Cortex of kidney (tissue), 1 donor: Measurements from ENCODE around the gene FRMD4A.
"Not testable (repeated sequence)": the region's sequence is repeated elsewhere in the genome, so short reads cannot be mapped to it uniquely, and the experiment has no call there.

Experiments used
- DNase-seq: peaks from one replicate; lab custom pipeline; 2025; lab: John Stamatoyannopoulos, UW

Gene FRMD4A

GRCh38 chr10:13946209-13946460, 384.6 kb downstream of the FRMD4A start:
- no peak for DNase-seq

GRCh38 chr10:13945390-13946208, 385.1 kb downstream of the FRMD4A start:
- DNase-seq, result no peak

DNA sequence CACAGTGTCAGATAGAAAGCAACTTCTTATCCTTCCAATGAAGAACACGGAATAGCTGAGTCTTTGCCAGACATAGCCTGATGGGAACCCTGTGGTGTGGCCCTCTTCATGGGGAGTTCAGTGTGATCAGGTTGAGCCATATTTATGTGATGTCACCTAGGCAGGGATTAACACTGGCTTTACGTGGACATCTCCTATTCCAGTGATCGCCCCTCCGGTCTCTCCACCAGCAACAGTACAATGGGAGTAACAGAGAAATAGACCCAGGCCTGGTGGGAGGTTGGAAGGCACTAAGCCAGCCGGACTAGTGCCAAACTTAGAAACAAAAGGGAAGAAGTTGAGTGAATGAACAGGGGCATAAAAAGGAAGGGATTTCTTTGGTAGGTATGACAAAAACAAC, 385.9 kb downstream of the FRMD4A start:
- DNase-seq, result no peak

DNA sequence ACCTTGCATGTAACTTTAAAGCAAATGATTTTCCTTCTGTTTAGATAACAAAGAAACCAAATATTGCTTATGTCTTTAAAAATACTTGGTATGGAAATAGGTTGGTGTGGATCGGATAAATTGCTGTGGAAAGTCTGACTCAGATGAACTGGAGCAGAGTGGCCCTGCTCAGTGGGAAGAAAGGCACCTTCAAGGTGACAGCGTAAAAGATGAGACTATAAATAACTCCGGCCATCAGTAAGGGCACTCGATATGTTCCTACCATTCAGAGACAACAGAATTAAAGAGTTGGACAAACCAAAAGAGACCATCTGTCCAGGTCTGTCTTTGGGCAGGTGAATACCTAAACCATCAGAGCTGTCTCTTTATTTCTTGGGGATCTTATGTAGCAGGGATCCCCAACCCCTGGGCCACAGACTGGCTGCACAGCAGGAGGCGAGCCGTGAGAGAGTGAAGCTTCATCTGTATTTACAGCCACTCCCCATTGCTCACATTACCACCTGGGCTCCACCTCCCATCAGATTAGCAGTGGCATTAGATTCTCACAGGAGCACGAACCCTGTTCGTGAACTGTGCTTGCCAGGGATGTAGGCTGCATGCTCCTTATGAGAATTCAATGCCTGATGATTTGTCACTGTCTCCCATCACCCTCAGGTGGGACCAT, 386.9 kb downstream of the FRMD4A start:
- no peak for DNase-seq

DNA sequence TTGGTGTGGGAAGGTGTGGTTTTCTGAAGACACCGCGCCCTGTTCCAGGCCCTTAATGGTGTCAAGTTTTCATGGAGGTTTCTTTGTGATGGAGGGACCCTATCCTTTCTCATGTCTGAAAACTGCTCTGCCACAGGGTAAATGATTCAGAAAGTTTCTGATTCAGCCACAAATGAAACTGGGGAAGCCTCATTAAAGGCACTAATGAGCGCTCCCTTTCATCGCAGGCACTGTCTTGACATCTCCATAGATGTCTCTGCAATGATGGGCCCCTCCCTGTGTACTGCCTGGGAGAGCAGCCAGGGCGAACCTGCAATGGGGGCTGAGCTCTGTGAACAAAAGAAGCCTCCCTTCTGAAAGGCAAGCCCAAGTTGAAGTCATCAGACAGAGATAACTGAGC, 388.7 kb downstream of the FRMD4A start:
- DNase-seq, result no peak

GRCh38 chr10:13939391-13939790, 391.3 kb downstream of the FRMD4A start:
- no peak for DNase-seq

GRCh38 chr10:13938950-13939349, 391.8 kb downstream of the FRMD4A start:
- no peak for DNase-seq

GRCh38 chr10:13936826-13937225, 393.9 kb downstream of the FRMD4A start:
- DNase-seq, result no peak

DNA sequence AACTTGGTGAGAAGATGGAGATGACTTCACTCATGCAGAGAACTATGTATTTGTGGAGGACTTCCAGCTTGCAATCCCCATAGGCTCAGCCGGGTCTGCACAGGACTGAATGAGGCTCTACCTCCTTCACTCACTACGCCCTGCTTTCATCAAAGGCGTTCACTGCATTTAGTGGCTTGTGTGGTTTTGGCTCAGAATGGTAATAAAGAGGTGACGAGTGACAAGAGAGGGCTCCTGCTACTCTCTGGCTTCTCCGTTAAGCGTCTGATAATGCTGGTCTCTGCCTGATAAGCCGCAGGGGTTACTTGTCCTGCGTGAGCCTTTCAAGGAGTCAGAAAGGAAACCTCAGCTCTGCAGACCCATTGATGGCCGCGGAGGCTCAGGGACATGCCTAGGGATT, 400.6 kb downstream of the FRMD4A start:
- DNase-seq, result no peak

DNA sequence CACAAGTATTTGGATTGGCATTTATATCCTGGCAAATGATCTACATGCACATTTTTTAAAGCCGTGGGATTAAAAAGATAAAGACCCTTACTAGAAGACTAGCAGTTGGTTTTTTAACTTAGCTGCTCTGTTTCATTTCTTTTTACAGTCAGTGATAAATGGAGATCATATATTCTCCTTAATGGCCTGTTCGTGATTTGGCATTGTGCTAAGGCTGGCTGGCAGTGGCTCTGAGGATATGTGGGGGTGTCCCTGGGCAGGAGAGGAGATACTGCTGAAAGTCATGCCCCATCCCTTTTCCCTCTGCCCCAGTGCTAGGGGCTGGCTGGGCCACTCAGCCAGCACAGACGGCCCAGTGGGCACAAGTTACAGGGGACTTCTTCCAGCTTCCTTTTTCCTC, 402.3 kb downstream of the FRMD4A start:
- DNase-seq, result no peak

DNA sequence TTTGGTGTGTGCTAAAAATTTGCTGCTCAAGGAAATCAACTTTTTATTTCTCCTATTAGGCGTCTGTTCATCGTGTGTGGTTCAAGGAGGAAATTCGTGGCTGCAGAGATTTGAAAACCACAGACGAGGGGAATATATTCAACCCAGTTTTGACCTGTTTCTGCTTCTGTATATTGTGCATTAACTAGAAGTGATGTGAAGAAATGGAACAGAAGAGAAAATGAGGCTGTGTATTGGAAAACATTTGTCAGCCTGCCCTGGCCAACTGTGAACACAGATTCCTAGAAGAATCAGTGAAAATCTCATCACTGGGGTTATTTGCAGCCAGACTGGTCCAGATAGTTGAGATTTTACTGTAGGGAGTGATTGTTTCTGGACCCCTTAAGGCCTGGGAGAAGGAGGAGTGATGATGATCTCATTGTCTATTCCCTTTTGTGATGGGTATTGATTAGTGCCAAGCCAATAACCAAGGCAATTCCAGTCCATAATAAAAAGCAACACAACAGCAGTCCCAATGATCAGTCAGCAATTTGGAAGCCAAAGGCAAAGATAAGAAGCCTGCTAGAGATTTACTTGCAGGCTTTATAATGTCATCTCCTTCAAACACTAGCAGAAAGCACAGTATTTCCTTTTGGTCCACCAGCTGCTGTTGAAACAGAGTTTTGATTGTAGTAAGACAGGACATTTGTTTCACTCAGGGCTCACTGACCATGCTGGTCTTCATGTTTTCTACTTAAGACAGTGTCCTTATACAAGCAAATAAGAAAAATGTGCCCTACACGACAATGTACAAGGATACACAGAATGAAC, 404.5 kb downstream of the FRMD4A start:
- DNase-seq, result no peak

GRCh38 chr10:13924040-13924725, 406.5 kb downstream of the FRMD4A start:
- DNase-seq, result no peak

DNA sequence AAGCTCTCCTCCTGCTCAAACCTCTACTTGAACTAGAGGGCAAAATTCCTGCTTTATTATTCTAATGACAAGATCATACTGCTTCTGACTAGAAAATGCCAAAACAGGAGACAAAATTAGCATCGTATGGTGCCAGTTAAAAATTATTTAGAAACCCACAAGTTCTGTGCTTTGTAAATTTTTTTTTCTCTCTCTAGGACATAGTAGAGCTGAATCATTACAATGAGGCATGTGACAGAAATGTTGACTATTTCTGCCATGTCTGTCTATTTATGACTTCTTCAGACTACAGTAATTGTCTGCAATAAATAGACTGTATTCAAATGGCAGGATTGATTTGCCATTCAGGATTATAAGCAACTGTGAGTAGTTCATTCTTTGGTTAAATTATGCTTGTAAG, 408.1 kb downstream of the FRMD4A start:
- DNase-seq, result no peak

DNA sequence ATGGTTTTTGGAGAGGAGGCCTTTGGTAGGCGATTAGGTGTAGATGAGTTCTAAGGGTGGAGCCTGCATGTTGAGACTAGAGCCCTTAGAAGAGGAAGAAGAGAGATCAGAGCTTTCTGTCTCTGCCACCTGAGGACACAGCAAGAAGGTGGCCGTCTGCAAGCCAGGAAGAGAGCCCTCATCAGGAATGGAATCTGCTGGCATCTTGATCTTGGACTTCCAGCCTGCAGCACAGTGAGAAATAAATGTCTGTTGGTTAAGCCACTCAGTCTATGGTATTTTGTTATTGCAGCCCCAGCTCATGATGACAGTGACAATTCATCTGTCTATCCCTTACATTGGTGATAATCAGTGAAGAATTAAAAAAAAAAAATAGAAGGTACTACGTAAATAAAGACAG, 408.8 kb downstream of the FRMD4A start:
- DNase-seq, result no peak

- DNase-seq, result not testable (repeated sequence)
These were observed 409.6 kb downstream of the FRMD4A start for GRCh38 chr10:13921131-13921530.

- DNase-seq, result no peak
These were observed 410.3 kb downstream of the FRMD4A start for GRCh38 chr10:13920465-13920864.

DNA sequence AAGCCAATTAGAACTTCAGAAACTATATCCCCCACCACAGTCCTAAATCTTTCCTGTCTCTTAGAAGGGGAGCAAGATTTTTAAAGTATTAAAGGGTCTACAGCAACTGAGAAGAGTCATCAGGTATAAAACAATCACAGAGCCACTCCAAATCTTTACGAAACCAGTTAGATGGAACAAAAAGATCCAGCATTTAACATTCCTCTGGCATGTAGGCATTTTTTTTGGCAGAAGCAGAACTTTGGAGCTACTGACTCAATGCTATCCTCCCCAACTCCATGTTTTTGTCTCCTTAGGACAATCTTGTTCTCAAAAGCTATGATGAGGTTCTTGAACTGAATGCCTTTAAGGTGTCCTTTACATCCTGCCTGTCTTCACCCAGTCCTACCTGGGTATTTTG, 410.7 kb downstream of the FRMD4A start:
- no peak for DNase-seq

DNA sequence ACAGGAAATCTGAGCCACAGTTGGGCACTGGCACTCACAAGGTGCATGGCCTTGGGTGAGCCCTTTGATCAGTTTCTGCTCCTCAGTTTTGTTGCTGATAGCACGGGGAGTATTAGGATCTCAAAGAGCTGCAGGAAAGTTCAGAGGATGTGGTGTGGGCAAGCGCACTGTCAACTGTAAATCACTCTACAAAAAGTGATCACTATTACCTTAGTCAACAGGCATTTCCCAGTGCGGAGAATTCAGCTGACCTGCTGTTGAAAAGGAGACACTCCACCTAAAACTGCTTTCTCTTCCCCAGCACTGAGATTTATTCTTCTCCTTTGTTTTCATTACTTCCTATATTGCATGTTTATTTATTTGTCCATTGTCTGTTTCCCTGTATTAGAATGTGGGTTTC, 412.9 kb downstream of the FRMD4A start:
- no peak for DNase-seq

DNA sequence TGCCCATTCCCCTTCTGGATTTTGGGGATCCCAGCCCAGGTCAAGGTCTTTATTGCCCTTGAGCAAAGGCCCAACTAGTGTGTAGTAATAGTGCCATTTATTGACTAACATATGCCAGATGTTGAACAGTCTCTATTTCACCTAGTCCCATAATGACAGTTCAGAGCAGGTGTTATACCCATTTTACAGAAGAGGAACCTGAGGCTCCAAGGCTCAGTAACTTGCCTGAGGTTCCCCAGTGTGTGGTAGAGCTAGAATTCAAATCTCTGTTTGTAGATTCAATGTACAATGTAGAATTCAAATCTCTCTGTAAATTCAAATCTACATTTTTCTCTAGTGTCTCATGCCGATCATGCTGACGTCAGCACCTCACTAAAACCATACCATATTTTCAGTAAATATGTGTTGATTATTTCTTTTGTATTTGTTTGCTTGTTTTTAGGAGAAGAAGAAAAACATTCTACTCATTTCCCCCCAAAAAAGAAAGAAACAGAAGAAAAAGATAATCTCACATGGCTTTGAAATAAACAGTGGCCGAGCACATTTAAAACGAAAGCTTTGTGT, 414.3 kb downstream of the FRMD4A start:
- no peak for DNase-seq

DNA sequence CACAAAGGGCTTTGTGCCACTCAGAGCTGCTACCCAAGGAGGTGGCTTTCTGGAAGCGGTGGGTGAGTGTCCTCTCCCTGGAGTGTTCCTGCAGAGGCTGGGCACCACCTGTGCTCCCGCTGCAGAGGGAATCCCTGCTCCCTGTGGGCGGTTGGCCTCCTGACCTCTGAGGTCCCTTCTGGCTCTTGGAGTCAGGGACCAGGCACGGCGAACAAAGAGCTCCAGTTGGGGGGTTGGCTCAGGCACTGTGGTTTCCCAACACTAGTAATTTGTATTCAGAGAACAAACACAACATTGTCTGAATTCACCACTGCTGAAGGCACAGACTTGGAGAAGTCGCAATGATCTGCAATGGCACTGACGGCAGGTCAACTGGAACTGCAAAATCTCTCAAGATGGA, 415.0 kb downstream of the FRMD4A start:
- no peak for DNase-seq

DNA sequence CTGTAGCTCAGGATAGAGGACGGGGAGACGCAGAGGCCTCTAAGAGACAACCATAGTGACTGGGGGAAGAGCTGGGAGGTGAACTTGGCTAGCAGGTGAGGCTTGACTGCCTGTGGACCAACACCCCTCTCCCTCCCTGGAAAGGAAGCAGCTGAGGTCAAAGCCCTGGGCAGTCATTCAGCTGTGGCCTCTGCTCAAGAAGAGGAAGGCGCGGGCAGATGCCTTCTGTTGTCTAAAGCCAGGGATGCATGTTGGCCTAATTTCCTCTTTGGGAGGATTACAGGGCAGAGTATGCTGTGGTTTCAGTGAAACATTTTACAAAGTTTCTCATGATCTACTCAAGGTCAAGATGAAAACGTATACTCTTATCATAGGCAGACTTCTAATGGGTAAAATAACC, 416.8 kb downstream of the FRMD4A start:
- no peak for DNase-seq

DNA sequence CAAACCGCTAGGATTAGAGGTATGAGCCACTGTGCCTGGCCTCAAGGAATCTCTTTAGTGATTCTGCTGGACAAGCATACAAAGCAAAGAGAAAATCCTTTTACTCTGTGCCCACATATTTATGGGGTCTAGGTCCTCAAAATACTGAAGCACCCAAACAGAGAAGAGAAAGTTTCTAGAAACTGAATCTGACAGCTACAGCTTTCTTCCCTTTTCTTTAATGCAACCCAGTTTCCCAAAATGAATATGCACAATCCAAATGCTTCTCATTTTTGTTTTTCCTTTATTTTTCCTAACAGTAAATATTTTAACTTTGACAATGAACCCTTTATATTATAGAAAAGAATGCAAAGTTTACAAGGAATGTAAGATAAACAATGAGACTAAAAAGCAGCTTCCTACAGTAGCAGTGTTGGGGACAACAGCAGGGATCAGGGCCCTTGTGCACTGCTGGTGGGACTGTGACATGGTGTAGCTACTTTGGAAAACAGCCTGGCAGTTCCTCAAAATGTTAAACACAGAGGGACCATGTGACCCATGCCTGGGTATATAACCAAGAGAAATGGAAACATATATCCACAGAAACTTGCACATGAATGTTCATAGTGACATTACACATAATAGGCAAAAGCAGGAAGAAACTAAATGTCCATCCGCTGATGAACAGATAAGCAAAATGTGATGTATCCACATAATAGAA, 418.8 kb downstream of the FRMD4A start:
- DNase-seq, result no peak
